Measurements from ENCODE around the gene SART1.

DNA sequence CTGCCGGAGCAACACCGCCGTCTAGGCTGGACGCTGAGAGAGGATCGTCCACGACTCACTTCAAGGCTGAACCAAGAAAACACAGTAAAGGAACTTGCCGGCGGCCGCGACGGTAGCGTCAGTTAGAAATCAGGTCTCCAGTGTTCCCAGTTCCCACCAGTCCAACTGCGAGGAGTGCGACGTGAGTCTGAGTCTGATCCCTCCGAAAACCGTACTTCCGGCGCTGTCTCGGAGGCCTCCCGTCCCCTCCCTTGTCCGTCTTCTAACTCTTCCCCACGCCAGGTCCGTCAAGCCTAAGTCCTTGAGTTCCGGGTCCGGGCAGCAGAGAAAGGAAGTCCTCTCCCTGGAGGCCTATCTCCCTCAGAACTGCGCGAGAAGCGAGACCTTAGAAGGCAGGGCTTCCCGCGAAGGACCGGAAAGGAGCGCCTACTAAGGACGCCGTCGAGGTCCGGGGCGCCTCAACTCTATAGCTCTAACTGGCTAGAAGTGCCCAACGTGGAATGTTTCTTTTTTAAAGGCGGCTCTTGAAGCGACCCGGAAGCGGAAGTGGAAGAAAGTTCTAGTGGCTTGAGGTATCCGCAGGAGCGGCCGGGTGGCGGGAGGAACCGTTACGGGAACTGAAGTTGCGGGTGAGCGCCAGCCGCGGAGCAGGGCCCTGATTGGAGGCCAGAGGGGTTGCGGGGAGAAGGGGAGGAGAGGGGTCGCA, 40.6 kb downstream of the SART1 start, which contains the start of the genes BANF1 and EIF1AD:
- TF ChIP-seq, protein P1, sequence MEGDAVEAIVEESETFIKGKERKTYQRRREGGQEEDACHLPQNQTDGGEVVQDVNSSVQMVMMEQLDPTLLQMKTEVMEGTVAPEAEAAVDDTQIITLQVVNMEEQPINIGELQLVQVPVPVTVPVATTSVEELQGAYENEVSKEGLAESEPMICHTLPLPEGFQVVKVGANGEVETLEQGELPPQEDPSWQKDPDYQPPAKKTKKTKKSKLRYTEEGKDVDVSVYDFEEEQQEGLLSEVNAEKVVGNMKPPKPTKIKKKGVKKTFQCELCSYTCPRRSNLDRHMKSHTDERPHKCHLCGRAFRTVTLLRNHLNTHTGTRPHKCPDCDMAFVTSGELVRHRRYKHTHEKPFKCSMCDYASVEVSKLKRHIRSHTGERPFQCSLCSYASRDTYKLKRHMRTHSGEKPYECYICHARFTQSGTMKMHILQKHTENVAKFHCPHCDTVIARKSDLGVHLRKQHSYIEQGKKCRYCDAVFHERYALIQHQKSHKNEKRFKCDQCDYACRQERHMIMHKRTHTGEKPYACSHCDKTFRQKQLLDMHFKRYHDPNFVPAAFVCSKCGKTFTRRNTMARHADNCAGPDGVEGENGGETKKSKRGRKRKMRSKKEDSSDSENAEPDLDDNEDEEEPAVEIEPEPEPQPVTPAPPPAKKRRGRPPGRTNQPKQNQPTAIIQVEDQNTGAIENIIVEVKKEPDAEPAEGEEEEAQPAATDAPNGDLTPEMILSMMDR (IDR thresholded peaks at IDR 0.05) = no peak
- peak in 1 of 2 donors; percentile 39 for TF ChIP-seq POLR2A (IDR thresholded peaks at IDR 0.05)
- TF ChIP-seq POLR2AphosphoS5 (IDR thresholded peaks at IDR 0.05; ENCODE audit: insufficient read depth in 1 of 2, low read depth in 1 of 2) = peak; percentile 96 to 97
